ENCODE results near the gene FPGS. TPM values are rescaled to one million over a fixed set of nuclear protein-coding genes. Genes with fewer than 3 reads are reported as not detected.
A peak's percentile ranks its signal among the peaks of the same experiment; 100 is the strongest.
"Not testable (repeated sequence)": the region's sequence is repeated elsewhere in the genome, so short reads cannot be mapped to it uniquely, and the experiment has no call there.

The FPGS gene
- total RNA-seq, 1 donor from 2014 or later, result 75.2 TPM

DNA sequence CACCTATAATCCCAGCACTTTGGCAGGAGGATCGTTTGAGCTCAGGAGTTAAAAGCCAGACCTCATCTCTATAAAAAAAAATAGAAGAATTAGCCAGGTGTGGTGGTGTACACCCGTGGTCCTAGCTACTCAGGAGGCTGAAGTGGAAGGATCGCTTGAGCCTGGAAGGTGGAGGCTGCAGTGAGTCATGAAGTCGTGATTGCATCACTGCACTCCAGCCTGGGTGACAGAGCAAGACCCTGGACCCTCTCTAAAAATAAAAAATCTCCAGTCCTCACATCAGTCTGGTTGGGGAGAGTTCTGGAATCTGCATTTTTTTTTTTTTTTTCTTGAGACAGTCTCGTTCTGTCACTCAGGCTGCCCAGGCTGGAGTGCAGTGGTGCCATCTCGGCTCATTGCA is 9.3 kb downstream of the FPGS start:
- DNase-seq (ENCODE audit: low read depth), result no peak

DNA sequence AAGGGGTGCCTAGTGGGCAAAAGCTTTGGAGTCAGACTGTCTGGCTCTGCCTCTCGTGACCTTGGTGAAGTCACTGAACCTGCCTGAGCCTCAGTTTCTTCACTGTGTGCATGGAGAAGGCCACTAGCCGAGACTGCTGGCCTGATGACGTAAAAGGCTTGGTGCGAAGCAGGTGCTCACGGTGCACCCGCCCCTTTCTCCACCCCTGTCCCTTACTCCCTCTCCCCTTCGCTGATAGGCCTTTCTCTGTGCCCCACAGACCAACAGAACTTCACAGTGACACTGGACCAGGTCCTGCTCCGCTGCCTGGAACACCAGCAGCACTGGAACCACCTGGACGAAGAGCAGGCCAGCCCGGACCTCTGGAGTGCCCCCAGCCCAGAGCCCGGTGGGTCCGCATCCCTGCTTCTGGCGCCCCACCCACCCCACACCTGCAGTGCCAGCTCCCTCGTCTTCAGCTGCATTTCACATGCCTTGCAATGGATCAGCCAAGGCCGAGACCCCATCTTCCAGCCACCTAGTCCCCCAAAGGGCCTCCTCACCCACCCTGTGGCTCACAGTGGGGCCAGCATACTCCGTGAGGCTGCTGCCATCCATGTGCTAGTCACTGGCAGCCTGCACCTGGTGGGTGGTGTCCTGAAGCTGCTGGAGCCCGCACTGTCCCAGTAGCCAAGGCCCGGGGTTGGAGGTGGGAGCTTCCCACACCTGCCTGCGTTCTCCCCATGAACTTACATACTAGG is 10.4 kb downstream of the FPGS start:
- DNase-seq (ENCODE audit: low read depth), result no peak

DNA sequence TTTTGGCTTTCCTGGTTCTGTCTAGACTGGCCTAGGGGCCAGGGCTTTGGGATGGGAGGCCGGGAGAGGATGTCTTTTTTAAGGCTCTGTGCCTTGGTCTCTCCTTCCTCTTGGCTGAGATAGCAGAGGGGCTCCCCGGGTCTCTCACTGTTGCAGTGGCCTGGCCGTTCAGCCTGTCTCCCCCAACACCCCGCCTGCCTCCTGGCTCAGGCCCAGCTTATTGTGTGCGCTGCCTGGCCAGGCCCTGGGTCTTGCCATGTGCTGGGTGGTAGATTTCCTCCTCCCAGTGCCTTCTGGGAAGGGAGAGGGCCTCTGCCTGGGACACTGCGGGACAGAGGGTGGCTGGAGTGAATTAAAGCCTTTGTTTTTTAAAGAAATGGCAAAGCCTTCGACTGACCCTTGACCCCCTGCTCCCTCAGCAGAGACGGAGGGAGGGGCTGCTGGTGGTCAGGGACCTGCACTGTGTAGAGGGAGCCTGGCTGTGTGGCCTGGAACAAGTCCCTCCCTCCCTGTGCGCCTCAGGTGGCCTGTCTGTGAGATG is 11.1 kb downstream of the FPGS start:
- DNase-seq (ENCODE audit: low read depth), result no peak

DNA sequence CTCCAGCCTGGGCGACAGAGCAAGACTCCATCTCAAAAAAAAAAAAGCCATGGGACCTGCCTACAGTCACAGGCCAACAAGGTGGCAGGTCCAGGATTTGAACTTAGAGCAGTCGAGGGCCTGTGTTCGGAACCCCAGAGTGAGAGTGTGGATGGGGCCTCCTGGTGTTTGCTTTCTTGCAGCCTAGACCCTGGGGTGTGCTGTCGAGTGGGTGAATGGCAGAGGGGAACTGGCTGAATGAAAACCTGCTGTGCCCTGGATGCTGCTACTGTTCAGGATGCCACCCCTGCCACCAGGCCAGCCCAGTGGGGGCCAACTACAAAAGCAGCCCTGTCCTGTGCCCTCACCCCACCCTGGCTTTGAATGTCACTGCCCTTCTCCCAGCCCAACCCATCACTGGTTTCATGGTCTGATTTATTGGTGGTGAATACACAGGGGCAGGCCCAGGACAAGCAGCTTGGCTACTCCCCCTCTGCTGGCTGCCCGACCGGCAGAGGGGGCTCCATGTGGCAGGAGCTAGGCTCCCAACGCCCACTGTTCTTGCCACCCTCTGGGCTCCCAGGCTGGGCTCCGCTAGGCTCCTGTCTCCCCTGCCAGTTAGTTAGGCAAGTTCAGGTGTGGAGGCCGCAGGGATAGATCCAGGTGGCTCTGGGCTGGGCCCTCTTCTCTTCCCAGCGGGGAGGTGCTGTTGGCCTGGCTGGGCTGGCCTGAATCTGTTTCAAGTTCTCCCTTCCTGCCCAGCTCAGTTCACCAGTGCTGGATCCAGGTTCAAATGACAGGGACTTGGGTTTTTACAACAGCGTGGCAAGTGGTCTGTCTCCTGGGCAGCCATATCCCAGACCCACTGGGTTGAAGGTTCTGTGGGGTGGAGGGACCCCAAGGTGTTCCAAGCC is 12.2 kb downstream of the FPGS start:
- DNase-seq (ENCODE audit: low read depth), result no peak

DNA sequence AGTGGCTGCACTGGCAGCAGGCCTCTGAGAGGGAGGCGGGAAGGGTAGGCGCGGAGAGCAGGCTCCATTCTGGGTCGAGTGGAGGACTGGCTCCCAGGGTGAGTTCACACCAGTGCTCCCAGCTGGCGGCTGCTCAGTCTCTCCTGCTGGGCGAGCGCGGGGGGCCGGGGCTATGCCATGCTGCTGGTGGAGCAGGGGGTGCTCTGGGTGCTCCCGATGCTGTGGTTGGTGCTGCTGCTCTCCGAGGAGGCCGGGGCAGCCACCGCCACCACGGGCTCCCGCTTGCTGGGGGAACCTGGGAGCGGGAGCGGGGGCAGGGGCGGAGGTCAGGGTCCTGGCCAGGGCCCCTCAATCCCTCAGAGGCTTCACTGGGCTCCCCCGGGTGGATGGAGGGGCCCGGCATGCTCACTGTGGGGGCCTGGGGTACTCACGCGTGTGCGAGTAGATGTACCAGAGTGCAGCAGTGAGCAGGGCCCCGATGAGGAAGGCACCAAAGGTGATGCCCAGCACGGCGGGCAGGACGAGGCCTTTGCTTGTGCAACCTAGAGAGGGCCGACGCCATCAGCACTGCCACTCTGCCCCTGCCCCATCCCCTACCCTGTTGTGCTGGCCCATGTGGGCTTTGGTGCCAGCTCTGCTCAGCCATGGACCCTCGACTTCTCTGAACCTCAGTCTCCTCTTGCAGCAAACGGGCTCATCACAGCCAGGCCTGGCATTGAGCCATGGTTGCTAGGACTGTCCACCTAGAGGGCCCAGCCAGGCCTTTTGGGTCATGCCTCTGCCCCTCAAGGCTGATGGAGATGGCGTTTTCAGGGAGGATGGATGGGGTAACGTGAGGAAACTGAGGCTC is 13.1 kb downstream of the FPGS start:
- DNase-seq (ENCODE audit: low read depth), result no peak

DNA sequence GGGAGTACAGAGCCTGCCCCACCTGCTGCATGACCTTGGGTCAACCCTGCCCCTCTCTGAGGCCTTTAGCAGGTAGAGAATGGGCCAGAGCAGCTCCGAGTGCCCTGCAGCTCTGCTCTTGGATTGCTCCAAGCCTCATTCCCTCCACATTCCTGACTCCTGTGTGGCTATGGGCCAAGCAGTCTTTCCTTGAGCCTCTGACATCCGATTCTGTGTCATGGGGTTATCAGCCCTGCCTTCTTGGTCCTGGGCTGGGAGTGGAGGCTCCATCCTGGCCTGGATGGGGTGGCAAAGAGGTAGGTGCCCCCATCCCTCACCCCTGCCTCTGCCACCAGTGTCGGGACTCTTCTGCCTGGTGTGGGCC is 13.7 kb downstream of the FPGS start:
- no peak for DNase-seq (ENCODE audit: low read depth)

DNA sequence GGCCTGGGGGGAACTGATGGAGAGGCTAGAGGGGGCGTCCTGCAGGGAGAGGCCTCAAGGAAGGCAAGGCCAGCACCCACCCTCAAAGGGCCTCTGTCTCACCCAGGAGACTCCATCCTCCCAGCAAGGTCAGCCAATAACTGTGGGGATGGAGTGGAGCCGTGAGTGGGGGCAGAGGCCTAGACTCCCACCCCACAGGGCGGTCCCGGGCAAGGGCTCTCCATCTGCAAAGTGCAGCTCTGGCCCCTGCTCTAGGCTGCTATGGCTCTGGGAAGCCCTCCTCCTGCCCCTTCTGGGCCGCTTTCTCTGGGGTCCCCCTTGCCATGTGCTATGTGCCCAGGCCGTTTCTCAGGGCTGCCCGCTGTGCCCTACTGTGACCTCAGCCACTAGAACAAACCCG is 14.0 kb downstream of the FPGS start:
- no peak for DNase-seq (ENCODE audit: low read depth)

DNA sequence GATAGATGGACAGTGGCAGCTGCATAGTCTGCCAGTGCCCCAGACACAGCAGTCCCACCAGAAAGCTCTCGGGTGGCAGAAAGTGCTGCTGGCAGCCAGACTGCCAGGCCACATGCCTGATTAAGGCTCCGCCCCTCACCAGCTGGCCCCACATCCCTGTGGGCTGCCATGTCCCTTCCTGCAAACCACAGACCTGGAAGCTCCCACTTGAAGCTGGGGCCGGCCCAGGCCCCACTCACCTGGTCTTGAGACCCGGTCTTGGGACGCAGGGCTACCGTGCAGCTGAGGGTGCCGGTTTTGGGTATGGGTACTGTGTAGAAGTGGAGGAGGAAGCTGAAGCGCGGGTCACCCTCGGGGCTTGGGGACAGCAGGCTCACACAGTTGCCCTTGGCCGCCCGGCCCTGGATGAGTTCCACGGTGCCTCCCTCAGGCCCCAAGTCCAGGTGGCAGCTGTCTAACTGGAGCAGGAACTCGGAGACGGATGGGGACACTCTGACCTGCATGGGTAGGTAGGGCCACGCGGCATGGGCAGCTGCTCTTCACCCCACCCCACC is 15.3 kb downstream of the FPGS start:
- DNase-seq (ENCODE audit: low read depth), result no peak

DNA sequence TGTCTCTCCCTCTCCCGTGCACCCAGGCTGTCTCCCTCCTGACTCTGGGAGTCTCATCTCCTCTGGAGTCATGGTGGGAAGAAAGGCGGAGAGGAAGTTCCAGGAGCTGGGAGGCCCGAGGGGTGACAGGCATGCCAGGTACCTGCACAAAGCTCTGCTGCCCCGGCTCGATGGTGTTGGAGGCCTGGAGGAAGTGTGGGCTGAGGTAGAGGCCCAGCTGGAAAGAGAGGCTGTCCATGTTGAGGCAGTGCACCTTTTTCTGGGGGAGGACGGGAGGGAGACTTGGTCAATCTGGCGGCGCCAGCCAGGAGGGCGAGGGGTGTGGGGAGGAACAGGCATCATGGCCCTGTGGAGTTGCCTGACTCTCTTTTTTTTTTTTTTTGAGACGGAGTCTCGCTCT is 15.9 kb downstream of the FPGS start:
- DNase-seq (ENCODE audit: low read depth), result no peak

DNA sequence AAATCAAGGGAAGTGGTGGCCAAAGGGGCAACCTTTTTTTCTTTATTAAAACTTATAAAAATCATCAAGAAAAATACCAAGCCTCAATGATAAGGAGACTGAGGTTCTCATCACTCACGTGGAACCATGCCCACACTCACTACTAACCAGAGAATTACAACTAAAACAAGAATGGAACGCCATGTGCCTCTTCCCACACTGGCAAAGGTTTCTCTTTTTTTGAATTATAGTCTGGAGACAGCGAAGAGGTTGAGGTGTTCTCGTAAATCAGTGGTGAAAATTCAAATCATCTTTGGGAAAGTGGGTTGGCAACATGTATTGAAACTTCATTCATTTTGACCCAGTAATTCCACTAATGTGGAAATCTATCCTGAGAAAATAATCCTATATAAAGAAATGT is 19.4 kb downstream of the FPGS start:
- no peak for DNase-seq (ENCODE audit: low read depth)

DNA sequence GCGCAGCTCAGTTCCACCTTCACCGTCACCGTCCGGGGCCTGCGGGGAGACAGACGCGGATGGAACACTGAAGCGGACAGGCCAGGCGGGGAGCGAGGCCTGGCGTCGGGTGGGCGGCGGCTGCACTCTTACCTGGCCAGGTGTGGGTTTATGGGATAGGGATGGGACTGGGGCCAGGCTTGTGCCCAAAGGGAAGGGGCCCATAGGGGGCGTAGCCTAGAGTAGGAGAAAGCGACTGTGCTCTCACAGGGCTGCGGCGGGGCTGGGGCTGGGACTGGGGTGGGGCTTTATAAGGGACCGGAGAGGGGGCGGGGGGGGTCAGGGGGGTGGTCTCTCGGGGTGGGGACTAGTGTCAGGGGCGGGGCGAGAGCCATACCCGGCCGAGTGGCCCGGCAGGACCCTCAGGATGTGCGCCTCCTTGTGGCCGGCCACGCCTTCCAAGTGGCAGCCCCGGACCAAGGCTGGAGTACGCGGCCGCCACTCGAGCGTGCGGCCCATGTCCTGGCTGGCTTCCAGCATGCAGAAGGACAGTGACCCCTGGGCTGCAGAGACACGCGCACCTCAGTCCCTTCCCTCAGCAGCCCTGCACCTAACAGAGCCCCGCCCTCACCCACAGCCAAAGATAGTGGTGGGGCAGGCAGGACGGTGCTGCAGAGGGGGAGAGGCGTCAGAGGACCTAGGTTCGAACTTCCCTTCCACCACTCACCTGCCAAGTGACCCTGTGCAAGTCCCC is 22.8 kb downstream of the FPGS start:
- DNase-seq (ENCODE audit: low read depth), result no peak

DNA sequence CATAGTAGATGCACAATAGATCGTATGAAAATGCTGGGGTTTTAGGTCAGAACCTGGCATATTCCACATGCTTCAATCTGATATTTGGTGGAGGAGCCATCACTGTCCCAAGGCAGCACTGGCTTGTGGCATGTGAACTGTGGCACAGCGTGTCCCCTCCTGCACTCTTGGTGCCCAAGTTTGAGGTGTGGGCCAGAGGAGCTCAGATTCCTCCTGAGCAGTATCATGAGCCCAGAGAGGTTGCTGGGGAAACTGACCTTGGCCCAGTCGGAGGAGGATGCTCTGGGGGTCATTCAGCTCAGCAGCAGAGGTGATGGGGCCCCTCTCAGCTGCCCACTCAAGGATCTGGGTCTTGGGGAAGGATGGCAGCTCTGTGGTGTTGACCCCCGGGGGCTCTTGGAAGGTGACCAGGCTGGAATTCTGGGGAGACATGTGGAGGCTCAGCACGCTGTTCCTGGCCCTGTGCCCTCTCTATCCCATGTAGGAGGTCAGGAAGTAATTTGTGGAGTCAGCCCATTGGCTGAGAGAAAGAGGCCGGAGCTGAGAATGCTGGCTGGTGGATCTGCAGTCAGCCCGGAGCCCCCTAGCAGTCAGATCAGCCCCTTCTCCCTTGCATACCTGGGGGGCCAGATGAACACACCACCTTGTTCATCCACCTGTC is 23.7 kb downstream of the FPGS start:
- DNase-seq (ENCODE audit: low read depth), result no peak

DNA sequence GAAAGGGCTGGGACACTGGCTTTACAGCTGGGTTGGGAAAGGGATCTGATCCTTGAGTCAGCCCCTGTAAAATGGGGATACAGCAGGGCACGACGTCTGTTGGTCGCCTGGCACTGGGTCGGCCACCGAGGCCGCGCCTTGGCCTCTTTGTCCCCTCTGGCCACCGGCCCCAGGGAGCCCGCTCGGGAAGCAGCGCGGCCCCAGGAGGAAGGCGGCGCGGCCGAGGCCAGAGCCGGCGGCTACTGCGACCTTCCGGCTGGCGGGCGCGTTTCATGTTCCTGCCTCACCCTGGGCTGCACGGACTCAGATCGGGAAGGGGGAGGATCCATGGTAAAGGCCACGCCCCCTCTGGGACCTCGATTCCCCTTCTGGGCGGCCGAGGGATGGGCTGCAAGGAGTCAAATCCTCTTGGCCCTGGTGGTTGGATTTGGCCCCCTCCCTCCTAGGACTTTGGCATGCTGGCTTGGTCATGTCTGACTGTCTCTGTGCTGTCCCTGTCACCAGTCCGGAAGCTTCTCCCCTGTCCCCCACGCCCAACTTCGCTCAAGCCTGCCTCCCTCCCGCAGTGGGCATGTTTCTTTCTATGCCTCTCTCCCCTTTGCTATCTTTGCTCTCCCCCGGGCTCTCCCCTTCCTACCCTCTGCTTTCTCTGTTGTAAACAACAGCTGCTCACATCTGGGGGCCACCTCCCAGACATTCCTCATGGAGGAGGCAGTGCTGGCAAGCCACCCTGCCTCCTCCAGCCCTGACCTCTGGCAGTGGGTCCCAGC is 25.8 kb downstream of the FPGS start:
- DNase-seq (ENCODE audit: low read depth), result peak; percentile 35

DNA sequence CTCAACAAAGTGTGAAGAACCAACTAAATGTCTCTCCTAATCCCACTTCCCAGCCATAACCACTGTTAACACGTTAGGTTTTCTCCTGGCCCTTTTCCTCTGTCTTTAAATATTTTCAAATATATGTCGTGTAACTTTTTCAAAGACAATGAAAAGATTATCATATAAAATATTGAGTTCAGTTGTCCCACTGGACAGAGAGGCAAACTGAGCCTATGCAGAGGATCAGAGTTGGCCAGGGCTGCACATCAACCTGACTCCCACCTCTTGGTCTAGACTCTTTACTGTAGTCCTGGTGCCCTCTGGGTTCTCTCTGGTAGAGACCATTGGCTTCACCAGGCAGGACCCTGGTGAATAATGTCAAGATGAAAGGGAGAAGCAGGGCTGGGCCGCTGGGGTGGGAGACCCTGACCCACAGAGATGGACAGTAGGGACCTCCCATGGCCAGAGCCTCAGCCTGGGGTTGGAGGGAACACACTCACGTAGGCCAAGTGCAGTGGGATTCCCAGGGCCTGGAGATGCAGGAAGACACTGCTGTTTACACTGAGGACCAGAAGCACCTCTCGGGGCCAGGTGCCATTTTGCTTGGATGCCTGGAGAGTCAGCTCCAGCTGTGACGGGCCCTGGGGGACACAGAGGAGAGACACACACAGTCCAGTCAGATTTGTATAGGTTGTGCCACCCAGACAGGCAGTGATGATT is 26.7 kb downstream of the FPGS start:
- no peak for DNase-seq (ENCODE audit: low read depth)

DNA sequence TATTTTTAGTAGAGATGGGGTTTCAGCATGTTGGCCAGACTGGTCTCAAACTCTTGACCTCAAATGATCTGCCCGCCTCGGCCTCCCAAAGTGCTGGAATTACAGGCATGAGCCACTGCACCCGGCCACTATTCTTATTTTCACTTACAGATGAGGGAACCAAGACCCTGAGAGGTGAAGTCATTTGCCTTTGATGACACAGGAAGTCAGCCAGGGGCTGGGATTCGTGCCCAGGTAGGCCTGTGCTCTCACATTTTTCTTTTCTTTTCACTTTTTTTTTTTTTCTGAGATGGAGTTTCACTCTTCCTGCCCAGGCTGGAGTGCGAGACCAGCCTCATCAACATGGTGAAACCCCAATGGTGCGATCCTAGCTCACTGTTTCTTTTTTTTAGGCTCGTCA is 29.6 kb downstream of the FPGS start:
- DNase-seq (ENCODE audit: low read depth), result no peak

DNA sequence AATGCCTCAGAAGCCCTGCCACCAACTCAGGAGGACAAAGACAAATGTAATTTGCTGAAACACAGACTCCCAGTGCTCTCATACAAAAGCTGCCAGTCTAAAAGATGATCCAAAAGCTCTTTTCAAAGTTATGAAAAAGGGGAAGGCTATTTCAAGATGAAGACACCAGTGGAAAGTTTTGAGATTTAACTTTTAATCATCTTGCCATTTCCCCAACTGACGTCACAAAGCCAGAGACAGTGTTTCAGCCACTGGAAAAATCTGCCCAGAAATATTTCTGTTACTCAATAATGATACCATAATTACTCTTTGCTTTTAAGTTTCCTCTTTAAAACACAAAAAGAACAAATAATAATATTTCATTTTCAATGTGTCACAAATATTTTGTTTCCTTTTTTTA is 30.9 kb downstream of the FPGS start:
- no peak for DNase-seq (ENCODE audit: low read depth)

DNA sequence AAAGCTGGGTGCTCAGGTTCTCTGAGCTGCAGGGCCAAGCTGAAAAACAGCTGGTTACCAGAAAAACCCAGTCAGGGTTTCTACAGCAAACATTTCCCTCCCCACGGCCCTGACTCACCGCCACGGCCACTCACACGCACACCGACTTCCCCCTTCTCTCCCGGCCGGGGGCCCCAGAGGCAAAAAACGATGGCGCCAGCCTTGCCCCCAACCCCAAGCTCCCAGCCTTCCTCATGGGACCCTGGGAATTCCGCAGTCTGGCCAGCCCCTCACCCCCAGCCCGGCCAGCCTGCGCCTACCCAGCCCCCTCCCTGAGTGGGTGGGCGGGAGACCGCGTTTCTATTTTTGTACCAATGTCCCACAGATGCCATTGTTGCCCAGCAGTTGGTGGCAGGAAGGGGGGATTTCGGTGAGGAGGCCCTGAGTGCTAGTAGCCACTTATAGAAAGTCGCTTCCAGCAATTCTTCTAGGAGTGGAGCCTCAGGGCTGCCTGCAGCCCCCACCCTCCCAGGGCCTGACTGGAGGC is 33.4 kb downstream of the FPGS start:
- peak; percentile 36 for DNase-seq (ENCODE audit: low read depth)

DNA sequence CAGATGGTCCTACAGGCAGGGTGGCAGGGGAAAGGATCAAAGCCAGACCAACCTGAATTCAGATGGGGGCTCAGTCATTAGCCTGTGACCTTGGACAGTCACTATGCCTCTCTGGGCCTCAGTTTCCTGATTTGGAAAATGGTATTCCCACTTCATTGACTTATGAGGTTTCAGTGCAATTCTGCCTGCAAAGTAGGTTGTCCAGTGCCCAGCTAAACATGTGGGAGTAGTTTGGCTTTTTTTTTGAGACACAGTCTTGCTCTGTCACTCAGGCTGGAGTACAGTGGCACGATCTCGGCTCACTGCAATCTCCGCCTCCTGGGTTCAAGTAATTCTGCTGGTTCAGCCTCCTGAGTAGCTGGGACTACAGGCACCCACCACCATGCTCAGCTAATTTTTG is 33.9 kb downstream of the FPGS start:
- not testable (repeated sequence) for DNase-seq (ENCODE audit: low read depth)

DNA sequence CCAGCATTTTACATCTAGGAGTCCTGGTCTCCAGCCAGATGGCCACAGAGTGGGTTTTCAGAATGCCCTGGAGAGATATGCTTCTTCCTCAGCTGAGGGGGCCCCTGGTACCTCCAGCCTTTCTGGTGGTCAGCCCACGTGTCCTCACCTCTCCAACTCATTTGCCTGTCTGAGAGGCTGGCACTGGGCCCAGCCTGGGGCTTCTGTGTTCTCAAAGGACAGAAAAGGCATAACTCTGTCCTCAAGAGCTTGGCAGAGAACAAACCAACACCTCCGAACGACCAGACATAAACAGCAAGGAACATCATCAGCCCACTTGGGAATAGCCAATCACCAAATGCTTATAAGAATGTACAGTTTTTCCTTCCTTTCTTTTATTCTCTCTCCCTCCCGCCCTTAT is 34.7 kb downstream of the FPGS start:
- DNase-seq (ENCODE audit: low read depth), result peak; percentile 18
